HCT116 (cell line): ENCODE data around the gene DPH5. TPM values are rescaled to one million over a fixed set of nuclear protein-coding genes. Genes with fewer than 3 reads are reported as not detected.

Source experiments
- ATAC-seq: fragments of 200-7000 bp; cut with Tn5 transposase; 2 replicates; pipeline ENCODE4 v1.9.1; 2020; ENCODE audit warnings: mild to moderate bottlenecking, moderate library complexity
- BruUV-seq: library from RNA; stranded (reverse); fragments of 400-500 nt; replicated peaks from 2 replicates; lab custom pipeline; 2021; lab: Mats Ljungman, UMichigan
- CTCF ChIA-PET: fragments of 300-600 bp; sonication (Branson Sonifier 250); formaldehyde crosslinking; loops from one replicate; lab custom pipeline; 2021; ENCODE audit warnings: antibody characterized with exemption; lab: Charles Lee
- POLR2A ChIA-PET: fragments of 300-600, 350-600 bp; sonication (Branson Sonifier 250); formaldehyde crosslinking; loops from one replicate; lab custom pipeline; 2021; ENCODE audit warnings: antibody characterized with exemption; lab: Charles Lee
- RAD21 ChIA-PET, 2 experiments: fragments of 300-600 bp; sonication (Branson Sonifier 250); formaldehyde crosslinking; loops; one replicate each; lab custom pipeline; 2023; ENCODE audit warnings: low total read pairs in 2 of 2; ENCODE audit not compliant: uncharacterized antibody in 2 of 2, unreplicated experiment in 2 of 2, low non-redundant PET in 1 of 2; lab: Charles Lee
- DNase-seq: peaks from one replicate; pipeline ENCODE4 v3.0.0-alpha.2; 2010; ENCODE audit warnings: low read depth, low spot score
- H2AFZ ChIP-seq: fragments of 200-600 bp; shearing (Covaris generic), sonication (generic); 2 replicates; pipeline ENCODE4 v1.6.1; 2017; ENCODE audit warnings: low read depth, mixed run types, mixed read lengths, antibody characterized with exemption, low read length; ENCODE audit not compliant: poor library complexity, severe bottlenecking
- H3K27ac ChIP-seq: 2 replicates; pipeline ENCODE4 v1.5.1; 2012; ENCODE audit warnings: low read depth, low read length
- H3K27me3 ChIP-seq: fragments of 200-600 bp; sonication (generic); 2 replicates; pipeline ENCODE4 v1.6.1; 2016; ENCODE audit warnings: mixed run types, low read length, mixed read lengths; ENCODE audit not compliant: insufficient read depth
- H3K36me3 ChIP-seq, 2 experiments: fragments of 200-500 bp in 1 of 2; fragments of 200-600 bp in 1 of 2; sonication (Bioruptor generic) in 1 of 2; sonication (generic) in 1 of 2; 2 replicates each; pipeline versions ENCODE4 v1.5.1 to v1.6.1; 2014 to 2016; ENCODE audit warnings: low read length in 2 of 2, inconsistent platforms in 1 of 2, mixed read lengths in 1 of 2, mixed run types in 1 of 2; ENCODE audit not compliant: insufficient read depth in 2 of 2, control insufficient read depth in 1 of 2
- H3K4me1 ChIP-seq, 2 experiments: fragments of 200-600 bp in 1 of 2; sonication (generic) in 1 of 2; 2 replicates each; pipeline versions ENCODE4 v1.5.1 to v1.6.1; 2012 to 2017; ENCODE audit warnings: low read length in 2 of 2, inconsistent platforms in 1 of 2, mild to moderate bottlenecking in 1 of 2, mixed read lengths in 1 of 2, mixed run types in 1 of 2, moderate library complexity in 1 of 2; ENCODE audit not compliant: insufficient read depth in 2 of 2, control insufficient read depth in 1 of 2
- H3K4me2 ChIP-seq: fragments of 200-600 bp; sonication (generic); 2 replicates; pipeline ENCODE4 v1.6.1; 2017; ENCODE audit warnings: mixed run types, low read length, mixed read lengths
- H3K4me3 ChIP-seq, 2 experiments: fragments of 200-600 bp in 1 of 2; sonication (generic) in 1 of 2; replicated peaks in 1 of 2; 2 replicates each; pipeline ENCODE4 v1.5.1; 2011 to 2016; ENCODE audit warnings: low read length in 2 of 2, control low read depth in 1 of 2, low read depth in 1 of 2, mild to moderate bottlenecking in 1 of 2, mixed read lengths in 1 of 2, mixed run types in 1 of 2
- H3K79me2 ChIP-seq: fragments of 200-600 bp; sonication (generic); 2 replicates; pipeline ENCODE4 v1.6.1; 2017; ENCODE audit warnings: mild to moderate bottlenecking, mixed run types, low read length, moderate library complexity, mixed read lengths; ENCODE audit not compliant: insufficient read depth
- H3K9ac ChIP-seq: fragments of 200-600 bp; sonication (generic); 2 replicates; pipeline ENCODE4 v1.6.1; 2016; ENCODE audit warnings: low read length, mixed read lengths
- H3K9me2 ChIP-seq: fragments of 200-600 bp; sonication (generic), shearing (Covaris generic); 2 replicates; pipeline ENCODE4 v1.6.1; 2017; ENCODE audit warnings: mixed run types, mild to moderate bottlenecking, moderate library complexity; ENCODE audit not compliant: insufficient read depth
- H3K9me3 ChIP-seq, 2 experiments: fragments of 200-500 bp in 1 of 2; fragments of 200-600 bp in 1 of 2; sonication (Bioruptor generic) in 1 of 2; sonication (generic) in 1 of 2; 2 replicates each; pipeline ENCODE4 v1.6.1; 2014 to 2017; ENCODE audit warnings: low read length in 2 of 2, mixed read lengths in 2 of 2, inconsistent platforms in 1 of 2, low read depth in 1 of 2, mild to moderate bottlenecking in 1 of 2, mixed run types in 1 of 2, moderate library complexity in 1 of 2; ENCODE audit not compliant: control insufficient read depth in 1 of 2, insufficient read depth in 1 of 2
- H4K20me1 ChIP-seq: fragments of 200-600 bp; sonication (generic), shearing (Covaris generic); 2 replicates; pipeline ENCODE4 v1.6.1; 2017; ENCODE audit warnings: mixed run types, mild to moderate bottlenecking, moderate library complexity; ENCODE audit not compliant: insufficient read depth
- CBX3 ChIP-seq: IDR thresholded peaks from 2 replicates; pipeline ENCODE4 v1.6.1; 2012; ENCODE audit warnings: low read depth
- CEBPB ChIP-seq: IDR thresholded peaks from 2 replicates; pipeline ENCODE4 v1.6.1; 2012; ENCODE audit warnings: low read depth
- EGR1 ChIP-seq: IDR thresholded peaks from 2 replicates; pipeline ENCODE4 v1.6.1; 2012; ENCODE audit warnings: low read depth
- ELF1 ChIP-seq: IDR thresholded peaks from 2 replicates; pipeline ENCODE4 v1.6.1; 2012; ENCODE audit warnings: low read depth, borderline replicate concordance
- EZH2phosphoT487 ChIP-seq: fragments of 200-600 bp; IDR thresholded peaks from 2 replicates; pipeline ENCODE4 v1.6.1; 2018; ENCODE audit warnings: antibody characterized with exemption, borderline replicate concordance
- FOSL1 ChIP-seq: IDR thresholded peaks from 2 replicates; pipeline ENCODE4 v1.6.1; 2012; ENCODE audit warnings: low read depth
- POLR2AphosphoS5 ChIP-seq: IDR thresholded peaks from 2 replicates; pipeline ENCODE4 v1.6.1; 2011; ENCODE audit warnings: mild to moderate bottlenecking, low read depth, low read length, moderate library complexity
- SP1 ChIP-seq: IDR thresholded peaks from 2 replicates; pipeline ENCODE4 v1.6.1; 2012; ENCODE audit warnings: low read depth
- SRF ChIP-seq: IDR thresholded peaks from 2 replicates; pipeline ENCODE4 v1.6.1; 2012; ENCODE audit warnings: low read depth
- TCF7L2 ChIP-seq: IDR thresholded peaks from 2 replicates; pipeline ENCODE4 v1.7.0; 2011; ENCODE audit warnings: borderline replicate concordance, inconsistent platforms; ENCODE audit not compliant: insufficient read depth, insufficient read length; ENCODE audit errors: extremely low read depth
- YY1 ChIP-seq: IDR thresholded peaks from 2 replicates; pipeline ENCODE4 v1.6.1; 2011; ENCODE audit warnings: low read length, low read depth, moderate library complexity, mild to moderate bottlenecking; ENCODE audit not compliant: insufficient replicate concordance; ENCODE audit errors: extremely low read depth
- ZBTB33 ChIP-seq: IDR thresholded peaks from 2 replicates; pipeline ENCODE4 v1.6.1; 2011; ENCODE audit warnings: mild to moderate bottlenecking, low read length, moderate library complexity; ENCODE audit not compliant: insufficient replicate concordance; ENCODE audit errors: extremely low read depth
- ZFX ChIP-seq: fragments of 450-650 bp; IDR thresholded peaks from 2 replicates; pipeline ENCODE4 v1.6.1; 2017
- ZNF274 ChIP-seq: fragments of 200-500 bp; sonication (Bioruptor generic); IDR thresholded peaks from 2 replicates; pipeline ENCODE4 v1.6.1; 2014; ENCODE audit warnings: mild to moderate bottlenecking, low read depth, low read length, inconsistent platforms
- intact Hi-C: fragments of 100-400 bp; cut with micrococcal nuclease; formaldehyde crosslinking; loops from 2 replicates; pipeline ENCODE4 v1.10.0; 2022
- total RNA-seq: library from RNA; stranded (reverse); gene quantifications from one replicate; pipeline ENCODE4 v1.2.1, GENCODE V29; 2021; ENCODE audit not compliant: unreplicated experiment
- TF ChIP-seq, protein P1 (sequence below): IDR thresholded peaks from 2 replicates; pipeline ENCODE4 v1.6.1; 2012; ENCODE audit warnings: low read depth
- TF ChIP-seq, protein P2 (sequence below): IDR thresholded peaks from 2 replicates; pipeline ENCODE4 v1.6.1; 2012
- TF ChIP-seq, protein P3 (sequence below): IDR thresholded peaks from 2 replicates; pipeline ENCODE4 v1.6.1; 2012

DPH5 gene
- total RNA-seq, 1 experiment from 2014 or later, result 55.8 TPM

DNA sequence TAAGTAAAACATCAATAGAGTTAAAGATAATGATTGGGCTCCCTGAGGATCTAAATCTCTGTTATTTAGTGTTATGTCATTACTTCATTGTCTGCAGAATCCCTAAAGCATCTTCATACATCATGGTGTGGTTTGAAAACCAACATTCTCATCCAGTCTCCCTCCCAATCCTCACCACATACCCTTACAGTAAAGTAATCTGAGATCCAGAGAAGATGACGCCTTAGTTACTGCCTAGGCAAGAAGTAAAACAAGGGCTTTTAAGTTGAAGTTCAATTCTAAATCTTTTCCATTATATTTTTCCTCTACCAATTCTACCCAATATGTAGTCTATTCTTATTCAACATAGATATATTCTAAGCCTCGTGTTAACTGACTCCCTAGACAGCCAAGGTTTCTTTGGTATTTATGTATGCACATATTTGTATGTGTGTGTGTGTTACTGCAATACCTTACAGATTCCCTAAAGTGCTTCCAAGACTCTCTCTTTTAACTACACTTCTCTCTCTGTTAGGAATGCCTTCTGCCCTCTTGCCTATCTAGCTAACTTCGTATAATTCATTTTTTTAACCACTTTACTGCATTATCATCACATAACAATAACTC, 17.3 kb downstream of the DPH5 start (continued):
- TF ChIP-seq, protein P1, sequence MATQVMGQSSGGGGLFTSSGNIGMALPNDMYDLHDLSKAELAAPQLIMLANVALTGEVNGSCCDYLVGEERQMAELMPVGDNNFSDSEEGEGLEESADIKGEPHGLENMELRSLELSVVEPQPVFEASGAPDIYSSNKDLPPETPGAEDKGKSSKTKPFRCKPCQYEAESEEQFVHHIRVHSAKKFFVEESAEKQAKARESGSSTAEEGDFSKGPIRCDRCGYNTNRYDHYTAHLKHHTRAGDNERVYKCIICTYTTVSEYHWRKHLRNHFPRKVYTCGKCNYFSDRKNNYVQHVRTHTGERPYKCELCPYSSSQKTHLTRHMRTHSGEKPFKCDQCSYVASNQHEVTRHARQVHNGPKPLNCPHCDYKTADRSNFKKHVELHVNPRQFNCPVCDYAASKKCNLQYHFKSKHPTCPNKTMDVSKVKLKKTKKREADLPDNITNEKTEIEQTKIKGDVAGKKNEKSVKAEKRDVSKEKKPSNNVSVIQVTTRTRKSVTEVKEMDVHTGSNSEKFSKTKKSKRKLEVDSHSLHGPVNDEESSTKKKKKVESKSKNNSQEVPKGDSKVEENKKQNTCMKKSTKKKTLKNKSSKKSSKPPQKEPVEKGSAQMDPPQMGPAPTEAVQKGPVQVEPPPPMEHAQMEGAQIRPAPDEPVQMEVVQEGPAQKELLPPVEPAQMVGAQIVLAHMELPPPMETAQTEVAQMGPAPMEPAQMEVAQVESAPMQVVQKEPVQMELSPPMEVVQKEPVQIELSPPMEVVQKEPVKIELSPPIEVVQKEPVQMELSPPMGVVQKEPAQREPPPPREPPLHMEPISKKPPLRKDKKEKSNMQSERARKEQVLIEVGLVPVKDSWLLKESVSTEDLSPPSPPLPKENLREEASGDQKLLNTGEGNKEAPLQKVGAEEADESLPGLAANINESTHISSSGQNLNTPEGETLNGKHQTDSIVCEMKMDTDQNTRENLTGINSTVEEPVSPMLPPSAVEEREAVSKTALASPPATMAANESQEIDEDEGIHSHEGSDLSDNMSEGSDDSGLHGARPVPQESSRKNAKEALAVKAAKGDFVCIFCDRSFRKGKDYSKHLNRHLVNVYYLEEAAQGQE, result no peak
- TF ChIP-seq POLR2AphosphoS5 (no peak), ZFX (no peak), CEBPB (no peak), TCF7L2 (no peak), CBX3 (no peak)
- TF ChIP-seq, all 23 proteins: peak for 0

- intact Hi-C loops, result no loop called here
- Histone ChIP-seq H3K4me2 (no peak overlapping the region), H2AFZ (no peak overlapping the region), H3K79me2 (no peaks in the 10 kb centered on the region), H3K4me3 (no peak overlapping the region), H4K20me1 (no peaks in the 10 kb centered on the region), H3K9me3 (no peaks in the 10 kb centered on the region), H3K36me3 (peaks cover 2 to 4% of the 10 kb centered on the region in 2 experiments; a peak in 2 of 4 replicates)
- DNase-seq, result no peak
- POLR2A ChIA-PET, result no interaction called here
- TF ChIP-seq FOSL1 (no peak), ELF1 (no peak), EZH2phosphoT487 (no peak), SP1 (no peak), CEBPB (no peak), YY1 (no peak), ZBTB33 (no peak), ZNF274 (no peak), EGR1 (no peak), SRF (no peak), TCF7L2 (no peak)
- TF ChIP-seq, protein P2, sequence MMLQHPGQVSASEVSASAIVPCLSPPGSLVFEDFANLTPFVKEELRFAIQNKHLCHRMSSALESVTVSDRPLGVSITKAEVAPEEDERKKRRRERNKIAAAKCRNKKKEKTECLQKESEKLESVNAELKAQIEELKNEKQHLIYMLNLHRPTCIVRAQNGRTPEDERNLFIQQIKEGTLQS, result no peak
- TF ChIP-seq, protein P3, sequence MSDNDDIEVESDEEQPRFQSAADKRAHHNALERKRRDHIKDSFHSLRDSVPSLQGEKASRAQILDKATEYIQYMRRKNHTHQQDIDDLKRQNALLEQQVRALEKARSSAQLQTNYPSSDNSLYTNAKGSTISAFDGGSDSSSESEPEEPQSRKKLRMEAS, result no peak
- TF ChIP-seq, all 23 proteins: peak for 0
- Histone ChIP-seq H3K27me3 (no peaks in the 10 kb centered on the region), H3K9me2 (no peaks in the 10 kb centered on the region), H3K4me1 (peaks cover 0 to 9% of the 10 kb centered on the region in 2 experiments; a peak in 1 of 4 replicates), H3K9ac (no peak overlapping the region), H3K27ac (no peak overlapping the region)
- no peak for ATAC-seq
- ChIA-PET RAD21 (no interaction called here), CTCF (no interaction called here)
- BruUV-seq, result no TSS peak
These were observed 19.0 kb downstream of the DPH5 start for GRCh38 chr1:101006553-101006952.
